Activated CD4-positive, alpha-beta memory T cell treated with anti-CD3 and anti-CD28 coated beads for 36 hours (primary cell): Measurements from ENCODE around the gene VWA8. TPM values are rescaled to one million over a fixed set of nuclear protein-coding genes. Genes with fewer than 3 reads are reported as not detected.

Source experiments
- CTCF ChIA-PET: fragments of 350-600 bp; sonication (Branson Sonifier 250); formaldehyde crosslinking; loops from one replicate; lab custom pipeline; 2021; ENCODE audit warnings: antibody characterized with exemption, inconsistent platforms; lab: Charles Lee
- POLR2A ChIA-PET: fragments of 350-600 bp; sonication (Branson Sonifier 250); formaldehyde crosslinking; loops from one replicate; lab custom pipeline; 2021; ENCODE audit warnings: antibody characterized with exemption; lab: Charles Lee
- DNase-seq: peaks from one replicate; pipeline ENCODE4 v3.0.0-alpha.2; 2020
- H3K27ac Mint-ChIP-seq: one replicate; pipeline ENCODE4 v1.8.0; 2021; ENCODE audit warnings: mixed read lengths
- H3K27me3 Mint-ChIP-seq: one replicate; pipeline ENCODE4 v1.8.0; 2021; ENCODE audit warnings: mixed read lengths
- H3K36me3 Mint-ChIP-seq: one replicate; pipeline ENCODE4 v1.8.0; 2021; ENCODE audit warnings: mixed read lengths
- H3K4me1 Mint-ChIP-seq: one replicate; pipeline ENCODE4 v1.8.0; 2021; ENCODE audit warnings: low read depth, mixed read lengths
- H3K4me3 Mint-ChIP-seq: one replicate; pipeline ENCODE4 v1.8.0; 2021; ENCODE audit warnings: mild to moderate bottlenecking, mixed read lengths
- H3K9me3 Mint-ChIP-seq: one replicate; pipeline ENCODE4 v1.8.0; 2021; ENCODE audit warnings: mixed read lengths
- intact Hi-C: fragments of 100-400 bp; cut with micrococcal nuclease; formaldehyde crosslinking; loops from one replicate; pipeline ENCODE4 v1.15.1; 2023
- microRNA-seq: library from miRNA; unstranded; fragments of <30 nt; microRNA quantifications from one replicate; pipeline ENCODE4 v1.2.0, GENCODE V29; 2022; ENCODE audit warnings: borderline number of aligned reads, borderline microRNAs expressed, borderline replicate concordance
- total RNA-seq, 2 experiments: library from RNA; stranded (reverse); gene quantifications; one replicate each; pipeline ENCODE4 v1.2.3, GENCODE V29; 2021

VWA8 gene
- total RNA-seq, 2 experiments from 2014 or later = 16.8 to 17.1 TPM

GRCh38 chr13:41520660-41521630, 440.0 kb downstream of the VWA8 start:
- Mint-ChIP-seq H3K27me3 (no peaks in the 10 kb centered on the region), H3K4me3 (no peak overlapping the region), H3K9me3 (no peaks in the 10 kb centered on the region), H3K4me1 (no peaks in the 10 kb centered on the region), H3K27ac (no peak overlapping the region), H3K36me3 (no peaks in the 10 kb centered on the region)
- CTCF ChIA-PET = interaction anchor here (1.0 kb wide), 1 partner anchor 33 kb away, joined by 3 read pairs; no protein-coding TSS in a partner anchor
- no peak for DNase-seq
- POLR2A ChIA-PET = no interaction called here
- intact Hi-C loops = no loop called here

- POLR2A ChIA-PET = no interaction called here
- CTCF ChIA-PET = no interaction called here
- H3K4me3 Mint-ChIP-seq = no peak overlapping the region
- no peaks in the 10 kb centered on the region for H3K9me3 Mint-ChIP-seq
- intact Hi-C loops = no loop called here
- no peak for DNase-seq
- no peaks in the 10 kb centered on the region for H3K27me3 Mint-ChIP-seq
- H3K4me1 Mint-ChIP-seq = no peaks in the 10 kb centered on the region
- no peaks in the 10 kb centered on the region for H3K36me3 Mint-ChIP-seq
- peak overlapping the region; percentile 45 for H3K27ac Mint-ChIP-seq
These were observed 440.8 kb downstream of the VWA8 start for GRCh38 chr13:41520016-41520659.

Small RNA genes lying within 50 kb of the gene (microRNA-seq; reads per million reads assigned to microRNA genes)
- gene MIR5006 = not detected

Other genes starting within 250 kb of the VWA8 start
- gene DGKH, start 87.5 kb upstream of the VWA8 start, total RNA-seq = 10 to 100 TPM in 1 of 2 experiments, 1 to 10 TPM in 1; 8.9 to 11.6 TPM